GM12878 (cell line): ENCODE measurements around the gene HNRNPA2B1. TPM values are rescaled to one million over a fixed set of nuclear protein-coding genes. Genes with fewer than 3 reads are reported as not detected.

Experiments used
- CREM ChIP-seq: IDR thresholded peaks from 2 replicates; pipeline ENCODE4 v1.6.1; 2014; ENCODE audit warnings: antibody characterized with exemption, low read depth
- IRF3 ChIP-seq: fragments of 450-650 bp; IDR thresholded peaks from 2 replicates; pipeline ENCODE4 v1.6.1; 2014; ENCODE audit warnings: mild to moderate bottlenecking
- JUNB ChIP-seq: IDR thresholded peaks from 2 replicates; pipeline ENCODE4 v1.6.1; 2016; ENCODE audit warnings: antibody characterized with exemption, mild to moderate bottlenecking
- MYB ChIP-seq: fragments of 150-350 bp; IDR thresholded peaks from 2 replicates; pipeline ENCODE4 v1.6.1; 2014; ENCODE audit warnings: mild to moderate bottlenecking, low read depth, low read length, borderline replicate concordance
- PBX3 ChIP-seq: IDR thresholded peaks from 2 replicates; pipeline ENCODE4 v1.6.1; 2011; ENCODE audit warnings: mild to moderate bottlenecking, low read depth, low read length, moderate library complexity; ENCODE audit not compliant: insufficient replicate concordance
- POLR2AphosphoS5 ChIP-seq: IDR thresholded peaks from 2 replicates; pipeline ENCODE4 v1.6.1; 2011; ENCODE audit warnings: mild to moderate bottlenecking, low read length, inconsistent platforms
- SUPT20H ChIP-seq: IDR thresholded peaks from 2 replicates; pipeline ENCODE4 v1.6.1; 2011; ENCODE audit warnings: low read depth, mild to moderate bottlenecking, low read length, moderate library complexity, borderline replicate concordance; ENCODE audit not compliant: control insufficient read depth
- ZNF592 ChIP-seq: fragments of 450-650 bp; IDR thresholded peaks from 2 replicates; pipeline ENCODE4 v1.6.1; 2017; ENCODE audit warnings: mild to moderate bottlenecking, moderate library complexity
- polyA plus RNA-seq, 11 experiments: library from polyadenylated mRNA; depleted of rRNA in 4 of 11; unstranded in 6 of 11; stranded (reverse) in 5 of 11; fragments of >200 nt; fragmentation: Nextera tagmentation in 4 of 11; fragmentation: Illumina TruSeq in 1 of 11; extraction: Ambion mirVana in 4 of 11; extraction: Trizol in 1 of 11; gene quantifications; 1 replicate in 1 of 11; 2 replicates in 10 of 11; pipeline versions ENCODE4 v1.2.1 to v1.2.3, GENCODE V29; 2011 to 2016; ENCODE audit warnings: inconsistent platforms in 2 of 11, missing spikeins in 2 of 11, low read depth in 1 of 11
- total RNA-seq, 4 experiments: library from RNA; depleted of rRNA in 3 of 4; stranded (reverse); fragments of >200 nt in 3 of 4; fragmentation: Illumina TruSeq in 1 of 4; extraction: Trizol in 1 of 4; gene quantifications; 2 replicates each; pipeline versions ENCODE4 v1.2.1 to v1.2.3, GENCODE V29; 2013 to 2021
- TF ChIP-seq, protein P1 (sequence below): fragments of 450-650 bp; IDR thresholded peaks from 2 replicates; pipeline ENCODE4 v1.6.1; 2017; ENCODE audit warnings: borderline replicate concordance
- TF ChIP-seq, protein P2 (sequence below): fragments of 450-650 bp; IDR thresholded peaks from 2 replicates; pipeline ENCODE4 v1.6.1; 2017; ENCODE audit warnings: mild to moderate bottlenecking, moderate library complexity
- TF ChIP-seq, protein P3 (sequence below): fragments of 450-650 bp; formaldehyde crosslinking; IDR thresholded peaks from 2 replicates; pipeline ENCODE4 v1.5.0; 2022; ENCODE audit warnings: mild to moderate bottlenecking, missing genetic modification characterization

The HNRNPA2B1 gene
- total and polyA plus RNA-seq, 10 of the 15 experiments (the other 5 are each of a cell fraction or from before 2014, with no cell fraction given), result 295 to 1,396 (median 932) TPM

DNA sequence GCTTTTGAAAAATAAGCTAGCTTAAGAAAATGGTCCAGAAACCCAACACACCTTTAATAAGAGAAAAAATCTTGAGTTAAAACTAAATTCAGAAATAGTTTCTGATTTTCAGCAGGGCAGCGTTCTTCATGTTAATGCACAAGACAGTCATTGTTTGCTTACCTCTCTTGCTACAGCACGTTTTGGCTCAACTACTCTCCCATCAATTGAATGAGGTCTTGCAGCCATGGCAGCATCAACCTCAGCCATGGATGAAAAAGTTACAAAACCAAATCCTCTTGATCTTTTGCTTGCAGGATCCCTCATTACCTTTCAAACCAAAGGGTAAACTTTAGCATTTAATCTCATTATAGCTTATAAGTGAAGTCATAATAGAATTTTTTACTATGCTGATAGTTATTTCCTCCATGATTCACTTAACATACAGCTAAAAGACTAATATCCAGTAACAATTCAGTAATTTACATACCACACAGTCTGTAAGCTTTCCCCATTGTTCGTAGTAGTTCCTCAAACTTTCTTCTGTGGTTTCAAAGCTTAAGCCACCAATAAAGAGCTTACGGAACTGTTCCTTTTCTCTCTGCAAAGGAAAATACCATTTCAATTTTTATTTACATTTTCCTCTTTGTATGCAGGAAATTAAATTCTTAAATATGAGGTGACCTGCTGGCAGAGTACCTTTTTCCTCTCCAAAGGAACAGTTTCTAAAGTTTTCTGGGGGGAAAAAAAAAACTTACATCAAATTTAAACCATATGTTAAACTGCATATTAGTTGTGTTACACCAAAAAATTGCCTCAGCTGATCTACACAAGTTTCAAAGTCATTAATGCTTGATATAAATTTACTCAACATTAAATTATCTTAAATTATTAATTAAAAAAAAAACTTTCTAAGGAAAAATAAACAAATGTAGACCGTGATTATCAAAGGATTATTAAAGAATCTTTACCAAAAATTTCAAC, 3.1 kb downstream of the HNRNPA2B1 start (continued):
- TF ChIP-seq ZNF592, result 0 out of 2 replicates have a peak, but pooled peaks have one; percentile 26
- TF ChIP-seq, protein P1, sequence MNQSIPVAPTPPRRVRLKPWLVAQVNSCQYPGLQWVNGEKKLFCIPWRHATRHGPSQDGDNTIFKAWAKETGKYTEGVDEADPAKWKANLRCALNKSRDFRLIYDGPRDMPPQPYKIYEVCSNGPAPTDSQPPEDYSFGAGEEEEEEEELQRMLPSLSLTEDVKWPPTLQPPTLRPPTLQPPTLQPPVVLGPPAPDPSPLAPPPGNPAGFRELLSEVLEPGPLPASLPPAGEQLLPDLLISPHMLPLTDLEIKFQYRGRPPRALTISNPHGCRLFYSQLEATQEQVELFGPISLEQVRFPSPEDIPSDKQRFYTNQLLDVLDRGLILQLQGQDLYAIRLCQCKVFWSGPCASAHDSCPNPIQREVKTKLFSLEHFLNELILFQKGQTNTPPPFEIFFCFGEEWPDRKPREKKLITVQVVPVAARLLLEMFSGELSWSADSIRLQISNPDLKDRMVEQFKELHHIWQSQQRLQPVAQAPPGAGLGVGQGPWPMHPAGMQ, result no peak
- TF ChIP-seq CREM, result no peak
- no peak for TF ChIP-seq MYB
- no peak for TF ChIP-seq SUPT20H
- TF ChIP-seq, protein P2, sequence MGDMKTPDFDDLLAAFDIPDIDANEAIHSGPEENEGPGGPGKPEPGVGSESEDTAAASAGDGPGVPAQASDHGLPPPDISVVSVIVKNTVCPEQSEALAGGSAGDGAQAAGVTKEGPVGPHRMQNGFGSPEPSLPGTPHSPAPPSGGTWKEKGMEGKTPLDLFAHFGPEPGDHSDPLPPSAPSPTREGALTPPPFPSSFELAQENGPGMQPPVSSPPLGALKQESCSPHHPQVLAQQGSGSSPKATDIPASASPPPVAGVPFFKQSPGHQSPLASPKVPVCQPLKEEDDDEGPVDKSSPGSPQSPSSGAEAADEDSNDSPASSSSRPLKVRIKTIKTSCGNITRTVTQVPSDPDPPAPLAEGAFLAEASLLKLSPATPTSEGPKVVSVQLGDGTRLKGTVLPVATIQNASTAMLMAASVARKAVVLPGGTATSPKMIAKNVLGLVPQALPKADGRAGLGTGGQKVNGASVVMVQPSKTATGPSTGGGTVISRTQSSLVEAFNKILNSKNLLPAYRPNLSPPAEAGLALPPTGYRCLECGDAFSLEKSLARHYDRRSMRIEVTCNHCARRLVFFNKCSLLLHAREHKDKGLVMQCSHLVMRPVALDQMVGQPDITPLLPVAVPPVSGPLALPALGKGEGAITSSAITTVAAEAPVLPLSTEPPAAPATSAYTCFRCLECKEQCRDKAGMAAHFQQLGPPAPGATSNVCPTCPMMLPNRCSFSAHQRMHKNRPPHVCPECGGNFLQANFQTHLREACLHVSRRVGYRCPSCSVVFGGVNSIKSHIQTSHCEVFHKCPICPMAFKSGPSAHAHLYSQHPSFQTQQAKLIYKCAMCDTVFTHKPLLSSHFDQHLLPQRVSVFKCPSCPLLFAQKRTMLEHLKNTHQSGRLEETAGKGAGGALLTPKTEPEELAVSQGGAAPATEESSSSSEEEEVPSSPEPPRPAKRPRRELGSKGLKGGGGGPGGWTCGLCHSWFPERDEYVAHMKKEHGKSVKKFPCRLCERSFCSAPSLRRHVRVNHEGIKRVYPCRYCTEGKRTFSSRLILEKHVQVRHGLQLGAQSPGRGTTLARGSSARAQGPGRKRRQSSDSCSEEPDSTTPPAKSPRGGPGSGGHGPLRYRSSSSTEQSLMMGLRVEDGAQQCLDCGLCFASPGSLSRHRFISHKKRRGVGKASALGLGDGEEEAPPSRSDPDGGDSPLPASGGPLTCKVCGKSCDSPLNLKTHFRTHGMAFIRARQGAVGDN, result no peak
- no peak for TF ChIP-seq IRF3
- no peak for TF ChIP-seq JUNB
- peak; percentile 90 for TF ChIP-seq POLR2AphosphoS5
- TF ChIP-seq PBX3, result no peak
- TF ChIP-seq, protein P3, sequence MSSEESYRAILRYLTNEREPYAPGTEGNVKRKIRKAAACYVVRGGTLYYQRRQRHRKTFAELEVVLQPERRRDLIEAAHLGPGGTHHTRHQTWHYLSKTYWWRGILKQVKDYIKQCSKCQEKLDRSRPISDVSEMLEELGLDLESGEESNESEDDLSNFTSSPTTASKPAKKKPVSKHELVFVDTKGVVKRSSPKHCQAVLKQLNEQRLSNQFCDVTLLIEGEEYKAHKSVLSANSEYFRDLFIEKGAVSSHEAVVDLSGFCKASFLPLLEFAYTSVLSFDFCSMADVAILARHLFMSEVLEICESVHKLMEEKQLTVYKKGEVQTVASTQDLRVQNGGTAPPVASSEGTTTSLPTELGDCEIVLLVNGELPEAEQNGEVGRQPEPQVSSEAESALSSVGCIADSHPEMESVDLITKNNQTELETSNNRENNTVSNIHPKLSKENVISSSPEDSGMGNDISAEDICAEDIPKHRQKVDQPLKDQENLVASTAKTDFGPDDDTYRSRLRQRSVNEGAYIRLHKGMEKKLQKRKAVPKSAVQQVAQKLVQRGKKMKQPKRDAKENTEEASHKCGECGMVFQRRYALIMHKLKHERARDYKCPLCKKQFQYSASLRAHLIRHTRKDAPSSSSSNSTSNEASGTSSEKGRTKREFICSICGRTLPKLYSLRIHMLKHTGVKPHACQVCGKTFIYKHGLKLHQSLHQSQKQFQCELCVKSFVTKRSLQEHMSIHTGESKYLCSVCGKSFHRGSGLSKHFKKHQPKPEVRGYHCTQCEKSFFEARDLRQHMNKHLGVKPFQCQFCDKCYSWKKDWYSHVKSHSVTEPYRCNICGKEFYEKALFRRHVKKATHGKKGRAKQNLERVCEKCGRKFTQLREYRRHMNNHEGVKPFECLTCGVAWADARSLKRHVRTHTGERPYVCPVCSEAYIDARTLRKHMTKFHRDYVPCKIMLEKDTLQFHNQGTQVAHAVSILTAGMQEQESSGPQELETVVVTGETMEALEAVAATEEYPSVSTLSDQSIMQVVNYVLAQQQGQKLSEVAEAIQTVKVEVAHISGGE (CRISPR knock-in tag), result no peak
